Caki2 (cell line): ENCODE data around the gene TRIP10. TPM values are rescaled to one million over a fixed set of nuclear protein-coding genes. Genes with fewer than 3 reads are reported as not detected.

ENCODE experiments used
- DNase-seq: peaks from one replicate; pipeline ENCODE4 v3.0.0-alpha.2; 2015; ENCODE audit warnings: low read depth
- in situ Hi-C: cut with HindIII; loops from 2 replicates; pipeline ENCODE4 v1.10.0; 2016; ENCODE audit warnings: low sequenced_read_pairs, low pct_unique_long_range_greater_than_20kb, mixed read lengths
- total RNA-seq: library from RNA; depleted of rRNA; stranded (reverse); fragments of >200 nt; shearing (Covaris generic); gene quantifications from 2 replicates; pipeline ENCODE4 v1.2.3, GENCODE V29; 2014; ENCODE audit warnings: low replicate concordance

TRIP10 gene
- total RNA-seq, 1 experiment from 2014 or later, result 50.5 TPM

DNA sequence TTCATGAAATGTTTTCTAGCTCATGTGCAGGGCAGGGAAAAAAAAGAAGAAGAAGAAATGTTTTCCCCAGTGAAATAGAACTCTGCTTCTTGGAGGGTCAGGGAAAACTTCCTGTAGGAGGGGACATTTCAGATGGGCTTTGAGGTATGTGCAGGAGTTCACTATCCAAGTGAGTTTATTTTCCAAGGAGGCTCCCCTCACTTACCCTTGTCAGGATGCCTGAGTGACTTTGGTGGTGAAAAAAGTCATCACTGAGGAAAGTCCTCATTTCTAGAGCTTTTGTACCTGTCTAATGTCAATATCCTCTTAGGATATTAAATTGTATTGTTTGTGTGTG lies 18.4 kb upstream of the TRIP10 start:
- no peak for DNase-seq
- in situ Hi-C loops, result no loop called here

DNA sequence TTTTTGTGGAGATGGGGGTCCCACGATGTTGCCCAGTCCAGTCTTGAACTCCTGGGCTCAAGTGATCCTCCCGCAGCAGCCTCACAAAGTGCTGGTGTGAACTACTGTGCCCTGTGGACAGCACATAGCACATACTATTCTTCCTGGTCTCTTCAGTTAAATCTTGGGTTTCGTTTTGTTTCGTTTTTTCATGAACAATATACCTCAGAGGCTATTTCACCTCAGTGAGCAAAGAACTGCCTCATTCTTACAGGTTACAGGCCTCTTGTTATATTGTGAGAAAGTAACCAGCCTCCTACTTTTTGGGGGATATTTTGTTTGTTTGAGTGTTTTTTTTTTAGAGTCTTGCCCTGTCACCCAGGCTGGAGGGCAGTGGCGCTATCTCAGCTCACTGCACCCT lies 17.7 kb upstream of the TRIP10 start:
- DNase-seq, result no peak
- in situ Hi-C loops, result no loop called here

DNA sequence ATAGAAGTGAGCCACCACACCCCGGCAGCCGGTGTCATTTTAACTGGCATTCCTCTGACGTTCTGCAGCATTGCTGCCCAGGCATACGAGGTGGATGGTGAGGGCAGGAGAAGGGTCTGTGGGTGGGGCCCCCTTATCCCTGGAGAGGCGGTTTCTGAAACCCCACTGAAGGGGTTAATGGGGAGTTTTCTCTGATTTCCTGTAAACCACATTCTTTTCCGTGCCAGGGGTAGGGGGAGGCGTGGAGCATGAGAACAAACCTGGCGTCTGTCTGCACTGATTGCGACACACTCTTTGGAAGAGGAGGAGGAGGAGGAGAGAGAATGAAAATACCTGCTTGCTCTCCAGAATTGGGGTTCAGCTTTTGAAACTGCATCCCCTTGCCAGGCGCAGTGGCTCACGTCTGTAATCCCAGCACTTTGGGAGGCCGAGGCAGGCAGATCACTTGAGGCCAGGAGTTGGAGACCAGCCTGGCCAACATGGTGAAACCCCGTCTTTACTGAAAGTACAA lies 16.3 kb upstream of the TRIP10 start:
- in situ Hi-C loops, result no loop called here
- DNase-seq, result no peak

DNA sequence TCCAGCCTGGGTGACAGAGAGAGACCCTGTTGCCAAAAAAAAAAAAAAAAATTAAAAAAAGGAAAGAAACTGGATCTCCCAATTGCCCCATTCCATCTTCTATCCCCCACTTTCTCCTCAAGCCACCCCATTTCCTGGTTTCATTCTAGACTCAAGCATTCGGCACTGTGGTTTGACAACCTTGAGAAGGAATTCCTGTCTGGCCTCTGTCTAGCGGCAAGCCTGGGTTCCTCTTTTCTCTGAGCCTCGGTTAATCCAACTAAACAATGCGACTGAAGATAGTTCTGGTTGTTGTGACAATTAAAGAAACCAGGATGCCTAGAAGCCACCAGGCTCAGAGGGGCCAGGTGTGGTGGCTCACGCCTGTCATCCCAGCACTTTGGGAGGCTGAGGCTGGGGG lies 15.7 kb upstream of the TRIP10 start:
- in situ Hi-C loops, result no loop called here
- DNase-seq, result no peak

DNA sequence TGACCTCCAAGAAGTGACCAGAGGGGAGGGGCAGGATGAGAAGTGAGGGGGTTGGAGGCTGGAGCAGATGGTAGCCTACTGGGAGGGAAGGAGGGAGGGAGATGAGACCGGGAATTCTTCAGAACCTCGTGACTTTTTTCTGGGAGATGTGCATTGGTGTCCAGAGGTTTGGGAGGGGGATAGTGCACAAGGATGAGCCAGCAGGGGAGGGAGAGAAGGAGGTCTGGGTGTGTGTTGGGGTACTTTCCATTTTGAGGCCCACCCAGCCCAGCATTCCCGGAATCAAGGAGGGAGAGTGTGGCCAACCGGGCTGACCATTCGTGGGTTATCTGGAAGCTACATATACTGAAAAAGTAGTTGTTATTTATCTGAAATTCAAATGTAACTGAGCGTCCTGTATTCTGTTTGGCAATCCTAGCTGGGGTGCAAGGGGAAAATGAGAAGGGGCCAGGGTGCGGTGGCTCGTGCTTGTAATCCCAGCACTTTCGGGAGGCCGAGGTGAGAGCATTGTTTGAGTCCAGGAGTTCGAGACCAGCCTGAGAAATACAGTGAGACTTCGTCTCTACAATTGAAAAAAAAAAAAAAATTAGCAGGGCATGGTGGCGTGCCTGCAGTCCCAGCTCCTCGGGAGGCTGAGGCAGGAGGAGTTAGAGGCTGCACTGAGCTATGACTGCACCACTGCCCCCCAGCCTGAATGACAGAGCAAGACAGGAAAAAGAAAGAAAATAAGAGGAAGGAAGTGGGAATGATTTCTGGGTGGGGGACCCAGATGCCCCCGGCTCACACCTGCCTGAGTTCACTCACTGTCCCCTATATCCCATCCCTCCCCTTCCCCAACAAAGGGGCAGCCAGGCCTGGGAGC lies 14.6 kb upstream of the TRIP10 start:
- in situ Hi-C loops, result no loop called here
- no peak for DNase-seq

DNA sequence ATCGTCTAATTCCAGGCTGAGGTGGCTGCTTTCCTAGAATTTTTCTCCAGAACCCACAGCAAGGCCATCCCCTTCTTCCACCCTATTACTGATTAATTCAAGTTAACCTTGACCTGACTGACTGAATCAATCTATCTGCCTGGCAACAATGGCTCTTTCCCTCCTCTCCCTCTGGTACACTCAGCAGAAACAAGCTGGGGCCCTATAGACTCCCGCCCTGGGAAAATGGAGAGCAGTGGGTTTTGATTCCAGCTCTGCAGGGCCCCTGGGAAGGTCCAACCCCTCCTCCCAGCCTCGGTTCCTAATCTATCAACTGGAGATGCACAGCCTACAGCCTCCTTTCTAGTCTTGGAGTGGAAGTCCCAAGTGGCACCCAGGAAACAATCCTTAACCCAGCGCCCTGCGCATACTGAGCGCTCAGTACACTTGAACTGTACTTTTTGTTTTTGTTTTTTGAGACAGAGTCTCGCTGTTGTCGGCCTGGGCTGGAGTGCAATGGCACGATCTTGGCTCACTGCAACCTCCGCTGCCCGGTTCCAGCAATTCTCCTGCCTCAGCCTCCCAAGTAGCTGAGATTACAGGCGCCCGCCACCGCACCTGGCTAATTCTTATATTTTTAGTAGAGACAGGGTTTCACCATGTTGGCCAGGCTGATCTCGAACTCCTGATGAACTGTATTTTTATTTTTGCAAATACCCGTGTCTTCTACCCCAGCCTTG lies 13.8 kb upstream of the TRIP10 start:
- in situ Hi-C loops, result no loop called here
- no peak for DNase-seq

DNA sequence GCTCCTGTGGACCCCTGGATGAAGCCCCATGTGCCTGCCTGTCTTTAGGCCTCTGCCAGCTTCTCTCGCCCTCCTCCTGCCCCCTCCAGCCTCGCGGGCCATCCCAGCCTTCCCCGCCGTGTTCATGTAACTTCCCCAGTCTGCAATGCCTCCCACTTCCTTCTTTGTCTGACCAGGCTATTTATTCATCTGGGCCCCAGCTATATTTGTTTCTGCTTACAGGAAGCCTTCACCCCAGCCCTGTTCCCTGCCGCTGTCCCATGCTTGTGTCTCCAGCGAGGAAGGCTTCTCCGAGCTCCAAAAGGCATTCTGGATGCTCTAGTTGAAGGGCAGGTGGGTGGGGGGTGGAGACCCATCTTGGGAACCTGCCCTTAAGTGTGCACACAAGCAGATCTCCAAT lies 11.1 kb upstream of the TRIP10 start:
- DNase-seq, result no peak
- in situ Hi-C loops, result no loop called here

DNA sequence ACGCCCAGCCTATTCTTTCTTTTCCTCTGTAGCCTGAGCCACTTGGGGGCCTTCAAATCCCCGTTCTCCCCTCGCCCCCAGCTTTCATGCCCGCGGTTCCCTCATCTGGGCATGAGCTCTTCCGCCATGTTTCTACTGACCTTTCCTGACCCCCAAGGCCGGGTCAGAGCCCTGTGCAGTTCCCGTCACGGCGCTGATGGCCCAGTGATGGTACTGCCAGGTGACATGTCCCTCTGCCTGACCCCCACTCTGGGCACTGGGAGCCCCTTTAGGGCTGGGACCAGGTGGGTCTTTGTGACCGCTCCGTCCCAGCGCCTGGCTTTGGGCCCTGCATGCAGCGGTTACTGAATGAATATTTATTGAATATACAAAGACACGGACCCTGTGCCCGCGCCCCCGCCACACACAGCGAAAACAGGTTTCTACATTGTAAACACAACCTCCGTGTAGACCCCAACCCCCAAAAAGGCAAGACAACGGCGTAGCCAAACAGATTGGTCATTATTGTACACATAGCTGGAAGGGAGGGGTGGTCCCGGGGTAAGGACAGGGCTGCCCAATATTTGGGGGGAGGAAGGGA lies 9.8 kb upstream of the TRIP10 start:
- no peak for DNase-seq
- in situ Hi-C loops, result no loop called here

DNA sequence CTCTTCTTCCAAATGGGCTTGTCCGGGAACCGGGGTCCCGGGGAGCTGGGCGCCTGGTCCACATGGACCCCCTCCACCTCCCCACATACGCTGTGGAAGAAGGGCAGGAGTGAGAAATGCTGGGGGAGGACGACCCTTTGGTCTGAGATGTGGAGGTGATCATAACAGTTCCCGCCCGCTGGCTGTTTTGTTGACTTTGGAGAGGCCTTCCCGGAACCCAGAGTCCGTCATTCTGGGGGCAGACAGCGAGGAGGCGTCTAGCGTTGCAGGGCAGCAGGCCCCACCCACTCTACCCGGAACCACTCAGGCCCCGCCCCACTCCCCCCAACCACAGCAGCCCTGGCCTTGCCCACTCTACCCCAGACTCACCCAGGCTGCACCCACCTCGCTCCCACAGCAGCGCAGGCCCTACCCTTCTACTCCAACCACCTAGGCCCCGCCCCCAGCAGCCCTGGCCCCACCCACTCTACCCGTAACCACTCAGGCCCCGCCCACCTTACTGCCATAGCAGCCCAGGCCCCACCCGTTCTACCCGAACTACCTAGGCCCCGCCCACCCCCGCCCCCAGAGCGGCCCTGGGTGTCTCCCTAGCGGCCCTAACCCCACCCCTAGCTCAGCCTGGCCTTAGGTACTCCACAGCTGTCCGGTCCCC lies 9.2 kb upstream of the TRIP10 start:
- peak; percentile 63 for DNase-seq
- in situ Hi-C loops, result no loop called here

DNA sequence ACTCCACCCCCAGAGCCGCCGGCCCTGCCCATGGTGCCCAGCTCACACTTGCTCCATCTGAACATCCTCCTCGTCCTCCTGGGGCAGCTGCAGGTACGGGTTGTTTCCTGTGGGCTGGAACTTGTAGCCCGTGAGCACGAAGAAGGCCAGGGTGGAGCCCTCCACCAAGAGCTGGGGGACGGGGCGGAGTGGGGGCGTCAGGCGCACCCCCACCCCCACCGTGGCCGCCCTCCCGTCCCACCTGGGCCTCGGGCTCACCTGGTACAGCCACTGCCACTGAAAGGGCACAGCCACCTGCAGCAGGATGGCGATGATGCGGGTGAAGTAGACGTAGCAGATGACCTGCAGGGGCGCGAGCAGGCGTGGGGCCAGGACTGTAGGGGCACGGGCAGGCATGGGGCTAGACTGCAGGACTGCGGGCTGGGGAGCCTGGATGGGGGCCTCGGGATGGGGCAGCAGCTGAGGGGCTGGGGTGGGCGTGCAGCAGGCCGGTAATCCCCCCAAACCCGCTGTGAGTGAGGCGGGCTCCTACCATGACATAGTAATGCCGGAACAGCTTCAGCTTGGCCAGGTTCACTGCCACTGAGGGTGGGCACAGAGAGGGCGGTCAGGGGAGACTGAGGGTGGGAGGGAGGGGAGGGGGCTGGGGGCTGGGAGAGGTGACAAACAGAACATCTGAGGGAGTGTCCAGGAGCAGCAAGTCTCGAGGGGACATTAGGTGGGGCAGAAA lies 8.4 kb upstream of the TRIP10 start:
- no peak for DNase-seq
- in situ Hi-C loops, result no loop called here

DNA sequence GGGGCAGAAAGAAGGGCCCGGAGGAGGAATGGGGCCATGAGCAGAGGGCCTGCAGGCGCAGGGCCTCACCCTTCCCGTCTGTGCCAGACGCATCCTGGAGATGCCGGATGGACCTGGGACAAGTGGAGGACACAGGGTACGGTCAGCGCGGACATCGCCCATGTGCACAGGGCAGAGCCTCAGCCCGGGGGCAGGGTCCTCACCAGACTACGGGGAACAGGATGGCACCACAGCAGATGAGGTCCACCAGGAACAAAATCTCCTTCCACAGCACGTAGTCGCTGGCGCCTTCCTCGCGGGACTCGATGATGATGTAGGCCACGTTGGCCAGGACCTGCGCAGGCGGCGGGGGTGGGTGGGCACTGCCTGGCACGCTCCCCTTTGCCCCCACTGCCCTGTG lies 7.7 kb upstream of the TRIP10 start:
- DNase-seq, result no peak
- in situ Hi-C loops, result no loop called here

DNA sequence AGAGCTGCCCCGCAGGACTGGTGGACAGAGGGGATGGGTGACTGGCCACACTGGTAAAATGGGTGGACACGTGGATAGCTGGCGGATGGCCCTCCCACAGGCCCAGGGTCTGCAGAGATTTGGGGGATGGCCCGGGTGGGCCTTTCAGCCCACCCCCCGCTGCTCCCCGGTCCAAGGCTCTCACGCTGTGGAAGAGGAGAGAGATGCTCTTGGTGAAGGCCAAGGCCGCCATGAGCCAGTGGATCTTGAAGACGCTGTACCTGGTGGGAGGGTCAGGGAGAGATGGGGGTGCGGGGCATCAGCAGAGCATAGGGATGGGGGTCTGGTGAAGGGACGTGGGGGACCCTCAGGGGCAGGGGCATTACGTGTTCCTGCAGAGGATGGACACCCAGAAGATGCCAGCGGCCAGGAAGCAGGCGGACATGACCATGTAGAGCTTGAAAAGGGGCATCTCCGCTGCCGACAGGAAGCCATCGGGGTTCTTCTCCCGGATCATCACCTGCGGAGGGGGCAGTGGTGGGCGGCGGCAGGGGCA lies 6.6 kb upstream of the TRIP10 start:
- no peak for DNase-seq
- in situ Hi-C loops, result no loop called here

DNA sequence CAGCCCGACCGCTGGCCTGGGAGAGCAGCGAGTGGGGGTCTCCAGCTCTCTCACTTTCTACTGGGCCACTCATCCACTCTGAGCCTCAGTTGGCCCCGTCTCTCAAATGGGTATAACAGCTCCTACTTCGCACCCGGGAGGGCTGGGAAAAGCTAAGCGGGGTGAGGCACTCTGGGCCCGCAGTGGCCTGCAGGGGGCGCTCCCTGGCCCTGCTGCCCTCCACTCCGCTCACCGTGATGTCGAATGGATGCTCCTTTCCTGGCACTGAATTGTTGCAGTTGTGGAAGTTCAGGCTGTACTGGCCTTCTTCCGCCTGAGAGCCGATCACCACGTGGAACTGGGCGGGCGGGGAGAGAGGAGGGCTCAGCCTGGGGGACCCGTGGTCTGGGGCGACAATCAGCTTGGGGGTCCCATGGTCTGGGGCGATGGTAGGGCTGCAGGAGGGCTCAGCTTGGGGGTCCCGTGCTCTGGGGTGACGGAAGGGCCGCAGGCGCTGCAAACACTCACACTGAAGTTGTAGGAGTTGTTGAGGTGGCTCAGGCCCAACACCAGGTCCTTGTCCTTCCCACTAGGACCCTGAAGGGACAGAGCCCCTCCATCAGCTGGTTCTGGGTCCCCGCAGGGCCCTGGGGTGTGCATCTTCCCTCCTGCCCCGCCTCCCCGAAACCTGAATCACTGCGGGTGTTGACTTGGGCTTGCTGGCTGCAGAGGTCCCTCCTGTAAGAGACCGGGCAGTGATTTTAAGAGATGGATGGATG lies 6.0 kb upstream of the TRIP10 start:
- no peak for DNase-seq
- in situ Hi-C loops, result no loop called here

DNA sequence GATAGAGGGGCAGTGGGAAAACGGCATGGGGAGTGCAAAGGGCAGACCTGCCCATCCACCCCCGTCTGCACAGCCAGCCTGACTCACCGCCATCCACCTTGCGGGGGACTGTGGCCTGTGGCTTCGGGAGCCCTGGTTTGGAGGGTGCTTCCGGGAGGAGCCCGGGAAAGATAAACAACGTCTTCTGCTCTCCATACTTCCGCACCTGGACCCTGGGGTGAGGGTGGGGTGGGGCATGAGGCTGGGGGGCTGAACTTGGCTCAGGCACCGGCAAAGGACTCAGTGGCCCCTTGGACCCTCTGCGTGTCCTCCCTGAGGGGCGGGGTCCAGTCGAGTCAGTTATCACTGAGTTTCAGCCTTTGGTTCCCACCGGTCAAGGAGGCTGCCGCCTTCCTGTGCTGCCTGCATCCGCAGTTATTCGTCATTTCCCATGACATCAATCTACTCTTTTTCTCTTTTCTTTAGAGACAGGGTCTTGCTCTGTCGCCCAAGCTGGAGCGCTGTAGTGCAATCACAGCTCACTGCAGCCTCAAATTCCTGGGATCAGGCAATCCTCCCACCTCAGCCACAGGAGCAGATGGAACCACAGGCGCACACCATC lies 5.3 kb upstream of the TRIP10 start:
- in situ Hi-C loops, result no loop called here
- no peak for DNase-seq

DNA sequence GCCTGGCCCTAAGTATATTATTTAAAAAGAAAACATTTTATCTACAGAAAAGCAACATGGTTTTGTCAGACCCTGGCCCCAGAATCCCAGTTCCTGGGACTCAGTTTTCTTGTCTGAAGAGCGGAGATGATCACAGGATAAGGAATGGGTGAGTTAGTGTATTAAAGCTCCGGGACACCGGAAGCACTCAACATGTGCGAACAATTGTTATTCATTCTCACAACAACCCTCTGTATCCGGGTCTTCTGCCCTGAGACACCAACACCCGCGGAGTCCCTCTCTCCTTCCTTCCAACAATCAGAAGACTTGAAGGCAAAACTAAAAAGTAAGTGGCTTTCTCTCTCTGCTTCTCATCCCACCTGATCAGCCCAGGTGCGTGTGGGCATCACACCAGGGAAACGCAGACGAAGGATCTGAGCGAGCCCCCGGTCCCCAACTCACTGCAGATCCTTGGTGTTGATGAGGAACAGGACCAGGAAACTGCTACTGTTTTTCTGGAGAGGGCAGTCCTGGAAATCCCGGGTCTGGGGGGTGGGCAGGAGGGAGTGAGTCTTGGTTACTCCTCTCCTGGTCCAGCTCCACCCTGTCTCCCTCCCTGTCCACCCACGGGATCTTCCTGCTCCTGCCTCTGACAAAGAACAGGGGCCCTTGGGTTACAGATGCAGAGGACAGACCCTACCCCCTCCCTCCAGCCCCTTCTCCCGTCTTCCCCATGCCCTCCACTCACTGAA lies 4.1 kb upstream of the TRIP10 start:
- no peak for DNase-seq
- in situ Hi-C loops, result no loop called here

DNA sequence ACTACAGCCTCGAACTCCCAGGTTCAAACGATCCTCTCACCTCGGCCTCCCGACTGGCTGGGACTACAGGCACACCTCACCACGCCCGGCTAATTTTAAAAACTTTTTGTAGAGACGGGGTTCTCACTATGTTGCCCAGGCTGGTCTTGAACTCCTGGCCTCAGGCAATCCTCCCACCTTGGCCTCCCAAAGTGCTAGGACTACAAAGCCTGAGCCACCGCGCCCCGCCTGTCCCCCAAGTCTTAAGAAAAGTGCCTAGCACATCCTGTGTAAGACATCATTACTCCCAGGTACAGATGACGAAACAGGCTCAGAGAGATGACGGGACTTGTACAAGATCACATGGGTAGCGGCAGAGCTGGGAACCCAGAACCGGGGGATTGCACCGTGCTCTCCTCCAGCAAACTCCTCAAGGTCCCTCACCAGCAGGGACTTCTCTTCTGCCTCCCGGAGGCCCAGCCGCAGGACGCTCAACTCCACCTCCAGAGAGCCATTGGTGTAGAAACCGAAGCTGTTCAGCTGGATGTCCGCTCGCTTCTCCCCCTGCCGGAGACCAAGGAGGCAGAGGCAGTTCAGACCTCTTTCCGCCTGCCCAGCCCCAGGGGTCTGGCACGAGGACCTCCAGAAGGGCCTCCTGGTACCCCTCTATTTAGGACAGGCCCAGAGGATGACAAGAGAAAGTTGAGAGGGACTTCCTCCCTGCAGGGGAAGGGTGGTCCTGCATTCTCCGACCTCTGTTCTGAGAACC lies 3.1 kb upstream of the TRIP10 start:
- DNase-seq, result peak; percentile 78
- in situ Hi-C loops, result no loop called here
